Measurements from ENCODE around the gene STARD13.

Gene STARD13

DNA sequence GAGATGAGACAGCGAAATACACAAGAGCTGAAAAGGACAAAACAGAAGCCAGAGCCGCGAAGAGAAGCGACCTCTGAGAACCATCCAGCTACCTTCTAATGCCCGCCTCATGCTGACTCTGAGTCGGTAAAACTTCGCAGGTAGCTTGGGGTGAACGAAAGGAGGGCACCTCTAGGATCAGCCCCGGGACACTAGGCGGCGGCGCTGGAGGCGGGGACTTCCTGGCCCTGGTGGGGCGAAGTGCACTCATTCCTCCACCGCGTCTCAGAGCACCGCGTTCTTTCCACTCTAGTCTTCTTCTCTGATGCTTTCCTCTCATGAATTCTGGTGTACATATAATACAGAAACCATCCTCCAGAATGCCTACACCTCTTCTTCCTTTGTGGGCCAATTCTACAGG lies 219.2 kb downstream of the STARD13 start:
- DNase-seq, result no peak

DNA sequence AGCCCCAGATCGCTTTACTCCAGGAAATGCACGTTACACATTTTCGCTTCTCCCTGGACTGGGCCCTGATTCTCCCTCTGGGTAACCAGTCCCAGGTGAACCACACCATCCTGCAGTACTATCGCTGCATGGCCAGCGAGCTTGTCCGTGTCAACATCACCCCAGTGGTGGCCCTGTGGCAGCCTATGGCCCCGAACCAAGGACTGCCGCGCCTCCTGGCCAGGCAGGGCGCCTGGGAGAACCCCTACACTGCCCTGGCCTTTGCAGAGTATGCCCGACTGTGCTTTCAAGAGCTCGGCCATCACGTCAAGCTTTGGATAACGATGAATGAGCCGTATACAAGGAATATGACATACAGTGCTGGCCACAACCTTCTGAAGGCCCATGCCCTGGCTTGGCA lies 224.7 kb downstream of the STARD13 start:
- DNase-seq, result no peak

GRCh38 chr13:33058776-33059327 lies 226.7 kb downstream of the STARD13 start:
- DNase-seq, result no peak

GRCh38 chr13:33057019-33057780 lies 228.4 kb downstream of the STARD13 start:
- DNase-seq, result no peak

DNA sequence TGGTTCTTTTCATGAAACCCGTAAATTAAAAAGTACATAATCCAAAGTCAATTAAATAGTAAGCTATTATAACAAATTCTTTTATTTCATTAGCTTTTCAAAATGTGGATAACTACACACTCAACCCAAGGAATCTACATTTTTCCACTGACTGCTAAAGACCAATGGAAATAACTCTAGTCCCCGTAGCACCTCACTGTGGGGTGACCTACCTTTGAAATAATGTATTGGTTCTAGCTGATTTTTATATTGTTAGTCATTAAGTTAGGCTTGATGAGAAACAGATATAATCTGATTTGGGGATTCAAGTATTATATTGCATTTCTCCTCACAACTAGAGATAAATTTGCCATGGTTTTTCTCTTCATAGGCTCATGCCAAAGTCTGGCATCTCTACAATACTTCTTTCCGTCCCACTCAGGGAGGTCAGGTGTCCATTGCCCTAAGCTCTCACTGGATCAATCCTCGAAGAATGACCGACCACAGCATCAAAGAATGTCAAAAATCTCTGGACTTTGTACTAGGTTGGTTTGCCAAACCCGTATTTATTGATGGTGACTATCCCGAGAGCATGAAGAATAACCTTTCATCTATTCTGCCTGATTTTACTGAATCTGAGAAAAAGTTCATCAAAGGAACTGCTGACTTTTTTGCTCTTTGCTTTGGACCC lies 232.0 kb downstream of the STARD13 start:
- DNase-seq, result no peak

Data from amygdala (tissue), 56 donors.